ENCODE results near the gene CTTNBP2NL.

- TF ChIP-seq POLR2A (IDR thresholded peaks at IDR 0.05) (no peak), CTCF (IDR thresholded peaks at IDR 0.05) (no peak)
Measured at GRCh38 chr1:112454316-112454715, 58.3 kb downstream of the CTTNBP2NL start.

All from testis (tissue), 2 donors.